ENCODE data around the gene GALNT10. TPM values are rescaled to one million over a fixed set of nuclear protein-coding genes. Genes with fewer than 3 reads are reported as not detected.
A peak's percentile ranks its signal among the peaks of the same experiment; 100 is the strongest.

GALNT10 gene
- total RNA-seq, 1 donor from 2014 or later, result 52.3 TPM

DNA sequence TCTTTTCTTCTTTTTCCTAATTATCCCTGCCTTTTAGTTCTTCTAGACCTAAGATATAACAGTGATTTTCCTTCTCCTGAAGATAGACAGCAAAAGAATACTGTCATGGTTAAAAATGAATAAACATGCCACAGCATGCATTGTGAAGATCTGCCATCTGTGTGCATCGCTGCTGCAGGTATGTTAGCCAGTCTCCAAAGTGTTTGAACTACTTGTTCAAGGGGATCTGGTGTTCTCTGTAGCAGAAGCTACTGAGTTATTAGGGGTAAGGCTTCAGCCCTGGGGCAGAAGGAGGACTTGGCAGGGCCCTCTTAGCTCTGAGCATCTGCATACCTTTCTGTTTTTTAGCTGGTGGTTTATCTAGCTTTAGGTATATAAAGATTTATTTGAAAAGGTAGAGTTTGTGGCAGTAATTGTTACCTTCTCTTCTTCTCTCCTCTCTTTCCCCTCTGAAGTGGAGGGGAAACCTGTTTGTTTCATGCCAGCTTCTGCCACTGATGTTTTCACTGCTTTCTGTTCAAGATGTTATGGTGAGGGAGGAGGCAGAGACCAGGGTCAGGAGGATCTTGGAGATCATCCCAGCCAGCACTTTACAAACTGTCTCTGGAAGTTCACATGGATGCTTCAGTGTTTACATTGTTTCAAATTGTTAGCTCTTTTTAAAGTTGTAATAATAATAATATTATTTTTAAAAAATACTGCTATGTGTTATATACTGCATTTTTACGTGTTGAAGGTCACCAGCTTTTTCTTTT, 25.2 kb downstream of the GALNT10 start:
- DNase-seq (ENCODE audit: low spot score in 2 of 2), result no peak
- no peak for TF ChIP-seq CTCF (IDR thresholded peaks at IDR 0.05)
- intact Hi-C loops (cut with DNase I), result no loop called here
- Histone ChIP-seq H3K4me1 (peaks cover 1 to 12% of the 10 kb centered on the region in 2 donors), H3K27me3 (no peaks in the 10 kb centered on the region), H3K27ac (no peak overlapping the region), H3K4me3 (no peak overlapping the region), H3K36me3 (peaks cover 0 to 6% of the 10 kb centered on the region in 2 donors), H3K9me3 (no peaks in the 10 kb centered on the region)

- peaks cover 12 to 26% of the 10 kb centered on the region in 2 donors for H3K4me1 ChIP-seq
- TF ChIP-seq CTCF (IDR thresholded peaks at IDR 0.05), result no peak
- no peak overlapping the region for H3K4me3 ChIP-seq
- no peak for DNase-seq (ENCODE audit: low spot score in 2 of 2)
- no peaks in the 10 kb centered on the region for H3K9me3 ChIP-seq
- intact Hi-C loops (cut with DNase I), result no loop called here
- H3K36me3 ChIP-seq, result no peaks in the 10 kb centered on the region
- no peaks in the 10 kb centered on the region for H3K27me3 ChIP-seq
- peak overlapping the region in 1 of 2 donors; percentile 57 for H3K27ac ChIP-seq
These were observed 26.9 kb downstream of the GALNT10 start for GRCh38 chr5:154217462-154217861.

- TF ChIP-seq CTCF (IDR thresholded peaks at IDR 0.05), result no peak
- no peaks in the 10 kb centered on the region for H3K27me3 ChIP-seq
- H3K4me1 ChIP-seq, result peaks cover 12 to 27% of the 10 kb centered on the region in 2 donors
- no peak overlapping the region for H3K27ac ChIP-seq
- intact Hi-C loops (cut with DNase I), result no loop called here
- no peaks in the 10 kb centered on the region for H3K36me3 ChIP-seq
- no peaks in the 10 kb centered on the region for H3K9me3 ChIP-seq
- H3K4me3 ChIP-seq, result no peak overlapping the region
- DNase-seq (ENCODE audit: low spot score in 2 of 2), result no peak
These were observed 28.3 kb downstream of the GALNT10 start for GRCh38 chr5:154218786-154219185.

- Histone ChIP-seq H3K27ac (peak overlapping the region; percentile 69 to 70), H3K36me3 (no peaks in the 10 kb centered on the region), H3K9me3 (no peaks in the 10 kb centered on the region), H3K27me3 (no peaks in the 10 kb centered on the region), H3K4me3 (no peak overlapping the region), H3K4me1 (peaks cover 12 to 21% of the 10 kb centered on the region in 2 donors)
- DNase-seq (ENCODE audit: low spot score in 2 of 2), result no peak
- no peak for TF ChIP-seq CTCF (IDR thresholded peaks at IDR 0.05)
- intact Hi-C loops (cut with DNase I), result loop anchor here (5.0 kb wide), 2 partner anchors 67 to 147 kb away; no protein-coding TSS in a partner anchor
These were observed 30.1 kb downstream of the GALNT10 start for GRCh38 chr5:154220625-154221024.

- peaks cover 12 to 19% of the 10 kb centered on the region in 2 donors for H3K4me1 ChIP-seq
- H3K4me3 ChIP-seq, result no peak overlapping the region
- no peaks in the 10 kb centered on the region for H3K36me3 ChIP-seq
- intact Hi-C loops (cut with DNase I), result loop anchor here (5.0 kb wide), 2 partner anchors 66 to 146 kb away; no protein-coding TSS in a partner anchor
- H3K27ac ChIP-seq, result peak overlapping the region; percentile 69 to 70
- no peak for DNase-seq (ENCODE audit: low spot score in 2 of 2)
- no peaks in the 10 kb centered on the region for H3K9me3 ChIP-seq
- no peaks in the 10 kb centered on the region for H3K27me3 ChIP-seq
- TF ChIP-seq CTCF (IDR thresholded peaks at IDR 0.05), result no peak
These were observed 30.9 kb downstream of the GALNT10 start for GRCh38 chr5:154221371-154221896.
